HEK293T (cell line): Measurements from ENCODE around the gene ABCD1.

Experiments used
- CTCF ChIA-PET: fragments of 350-600 bp; formaldehyde crosslinking; extraction: SDS; loops from one replicate; lab custom pipeline; 2021; ENCODE audit warnings: antibody characterized with exemption, inconsistent platforms; lab: Yijun Ruan, JAX
- POLR2A ChIA-PET: fragments of 350-600 bp; formaldehyde crosslinking; extraction: SDS; loops from one replicate; lab custom pipeline; 2020; ENCODE audit warnings: antibody characterized with exemption, inconsistent platforms; lab: Yijun Ruan, JAX
- DNase-seq: peaks from one replicate; pipeline ENCODE4 v3.0.0; 2012; ENCODE audit warnings: mixed read lengths; ENCODE audit errors: extremely low spot score
- ARNT ChIP-seq: fragments of 450-650 bp; IDR thresholded peaks from 2 replicates; pipeline ENCODE4 v1.6.1; 2017; ENCODE audit warnings: mild to moderate bottlenecking
- BHLHE40 ChIP-seq: fragments of 450-650 bp; IDR thresholded peaks from 2 replicates; pipeline ENCODE4 v1.6.1; 2016; ENCODE audit warnings: mild to moderate bottlenecking, moderate library complexity, borderline replicate concordance
- CTBP1 ChIP-seq: fragments of 450-650 bp; IDR thresholded peaks from 2 replicates; pipeline ENCODE4 v1.6.1; 2016; ENCODE audit warnings: borderline replicate concordance
- ELF4 ChIP-seq: fragments of 450-650 bp; IDR thresholded peaks from 2 replicates; pipeline ENCODE4 v1.6.1; 2017; ENCODE audit warnings: antibody characterized with exemption
- FOXA1 ChIP-seq: fragments of 450-650 bp; IDR thresholded peaks from 2 replicates; pipeline ENCODE4 v1.6.1; 2016; ENCODE audit warnings: mild to moderate bottlenecking
- FOXK2 ChIP-seq: fragments of 450-650 bp; IDR thresholded peaks from 2 replicates; pipeline ENCODE4 v1.6.1; 2016; ENCODE audit warnings: mild to moderate bottlenecking
- FOXM1 ChIP-seq: fragments of 450-650 bp; IDR thresholded peaks from 2 replicates; pipeline ENCODE4 v1.6.1; 2017; ENCODE audit warnings: mild to moderate bottlenecking, borderline replicate concordance
- HDGF ChIP-seq: fragments of 450-650 bp; IDR thresholded peaks from 2 replicates; pipeline ENCODE4 v1.6.1; 2017; ENCODE audit warnings: antibody characterized with exemption, borderline replicate concordance
- L3MBTL2 ChIP-seq: fragments of 450-650 bp; conservative IDR thresholded peaks from 2 replicates; pipeline ENCODE4 v1.6.1; 2016; ENCODE audit warnings: mild to moderate bottlenecking
- LEF1 ChIP-seq: fragments of 450-650 bp; IDR thresholded peaks from 2 replicates; pipeline ENCODE4 v1.6.1; 2017; ENCODE audit warnings: mild to moderate bottlenecking, borderline replicate concordance
- NFRKB ChIP-seq: fragments of 450-650 bp; IDR thresholded peaks from 2 replicates; pipeline ENCODE4 v1.6.1; 2016; ENCODE audit warnings: mild to moderate bottlenecking, moderate library complexity
- PKNOX1 ChIP-seq: fragments of 450-650 bp; IDR thresholded peaks from 2 replicates; pipeline ENCODE4 v1.6.1; 2016
- SP1 ChIP-seq: fragments of 450-650 bp; IDR thresholded peaks from 2 replicates; pipeline ENCODE4 v1.6.1; 2017
- SUZ12 ChIP-seq: fragments of 450-650 bp; IDR thresholded peaks from 2 replicates; pipeline ENCODE4 v1.6.1; 2016; ENCODE audit warnings: mild to moderate bottlenecking
- TARDBP ChIP-seq: fragments of 450-650 bp; IDR thresholded peaks from 2 replicates; pipeline ENCODE4 v1.6.1; 2016
- ZNF384 ChIP-seq: fragments of 450-650 bp; IDR thresholded peaks from 2 replicates; pipeline ENCODE4 v1.6.1; 2016

ABCD1 gene

GRCh38 chrX:153723351-153724251 is 1.1 kb upstream of the ABCD1 start:
- DNase-seq, result peak; percentile 51
- TF ChIP-seq L3MBTL2, result peak; percentile 66
- TF ChIP-seq BHLHE40, result no peak
- CTCF ChIA-PET, result no interaction called here
- POLR2A ChIA-PET, result interaction anchor here (1.4 kb wide), 1 partner anchor 10 kb away, joined by 5 read pairs; no protein-coding TSS in a partner anchor

GRCh38 chrX:153725039-153725831 is 579 bp downstream of the ABCD1 start:
- DNase-seq, result no peak
- POLR2A ChIA-PET, result no interaction called here
- TF ChIP-seq FOXK2, result no peak
- no peak for TF ChIP-seq ZNF384
- no peak for TF ChIP-seq PKNOX1
- no peak for TF ChIP-seq BHLHE40
- TF ChIP-seq L3MBTL2, result no peak
- no peak for TF ChIP-seq NFRKB
- no peak for TF ChIP-seq SUZ12
- TF ChIP-seq HDGF, result no peak
- no peak for TF ChIP-seq SP1
- TF ChIP-seq ELF4, result no peak
- no peak for TF ChIP-seq FOXM1
- no peak for TF ChIP-seq LEF1
- no peak for TF ChIP-seq TARDBP
- no peak for TF ChIP-seq ARNT
- no peak for TF ChIP-seq FOXA1
- TF ChIP-seq CTBP1, result no peak
- CTCF ChIA-PET, result no interaction called here

- ChIA-PET CTCF (interaction anchor here (0.6 kb wide), 1 partner anchor 373 kb away, joined by 3 read pairs; no protein-coding TSS in a partner anchor), POLR2A (no interaction called here)
- no peak for DNase-seq
- TF ChIP-seq CTBP1, result no peak
- no peak for TF ChIP-seq ZNF384
- TF ChIP-seq PKNOX1, result no peak
- no peak for TF ChIP-seq TARDBP
Measured at GRCh38 chrX:153725832-153726285, 1.2 kb downstream of the ABCD1 start.

GRCh38 chrX:153726286-153727122 is 1.8 kb downstream of the ABCD1 start:
- ChIA-PET CTCF (interaction anchor here (0.6 kb wide), 2 partner anchors 236 to 374 kb away, joined by 3 to 4 read pairs; no protein-coding TSS in a partner anchor), POLR2A (no interaction called here)
- no peak for DNase-seq
- TF ChIP-seq L3MBTL2 (no peak), HDGF (no peak), SUZ12 (no peak), PKNOX1 (no peak), NFRKB (no peak), SP1 (no peak), FOXM1 (no peak), FOXK2 (no peak), ARNT (no peak), FOXA1 (no peak), TARDBP (no peak), ELF4 (no peak), ZNF384 (no peak), CTBP1 (no peak)

GRCh38 chrX:153727123-153727931 is 2.7 kb downstream of the ABCD1 start:
- TF ChIP-seq FOXA1 (no peak), NFRKB (no peak), BHLHE40 (no peak), FOXM1 (no peak), ELF4 (no peak), ARNT (no peak), HDGF (no peak), CTBP1 (no peak), SUZ12 (no peak), LEF1 (no peak), L3MBTL2 (no peak), PKNOX1 (no peak), FOXK2 (no peak), TARDBP (no peak)
- POLR2A ChIA-PET, result no interaction called here
- CTCF ChIA-PET, result interaction anchor here (0.6 kb wide), 1 partner anchor 235 kb away, joined by 4 read pairs; no protein-coding TSS in a partner anchor
- DNase-seq, result no peak
